H1 (cell line): ENCODE data around the gene PPP2R2C. TPM values are rescaled to one million over a fixed set of nuclear protein-coding genes. Genes with fewer than 3 reads are reported as not detected.

Experiments
- CTCF ChIA-PET: fragments of 300-600 bp; sonication (Branson Sonifier 250); formaldehyde crosslinking; loops from one replicate; lab custom pipeline; 2021; ENCODE audit not compliant: partially characterized antibody; lab: Charles Lee
- POLR2A ChIA-PET: fragments of 300-600 bp; sonication (Branson Sonifier 250); formaldehyde crosslinking; loops from one replicate; lab custom pipeline; 2021; ENCODE audit warnings: inconsistent platforms; ENCODE audit not compliant: partially characterized antibody; lab: Charles Lee
- DNase-seq, 2 experiments: peaks; one replicate each; pipeline versions ENCODE4 v3.0.0 to v3.0.0-alpha.2; 2010 to 2022; ENCODE audit warnings: low spot score in 2 of 2, low read depth in 1 of 2, mixed read lengths in 1 of 2
- FAIRE-seq: peaks from 2 replicates; lab custom pipeline; 2011; peaks lifted over from hg19 to GRCh38; lab: Jason Lieb, UNC
- H2AFZ ChIP-seq: 2 replicates; pipeline ENCODE4 v1.8.1; 2012; ENCODE audit warnings: low read length, inconsistent platforms
- H2AK5ac ChIP-seq: 2 replicates; pipeline ENCODE4 v1.6.1; 2013; ENCODE audit warnings: low read depth, low read length
- H2BK120ac ChIP-seq: replicated peaks from 2 replicates; pipeline ENCODE3; 2013; ENCODE audit warnings: low read depth, low read length, inconsistent platforms
- H2BK12ac ChIP-seq: 2 replicates; pipeline ENCODE4 v1.6.1; 2013; ENCODE audit warnings: low read depth, low read length
- H2BK15ac ChIP-seq: 2 replicates; pipeline ENCODE4 v1.6.1; 2013; ENCODE audit warnings: low read length
- H2BK20ac ChIP-seq: 2 replicates; pipeline ENCODE4 v1.6.1; 2013; ENCODE audit warnings: low read length
- H2BK5ac ChIP-seq: 2 replicates; pipeline ENCODE4 v1.6.1; 2013; ENCODE audit warnings: low read depth, low read length
- H3K14ac ChIP-seq: 2 replicates; pipeline ENCODE4 v1.6.1; 2013; ENCODE audit warnings: inconsistent platforms; ENCODE audit not compliant: insufficient read length
- H3K18ac ChIP-seq: 2 replicates; pipeline ENCODE4 v1.6.1; 2013; ENCODE audit warnings: low read length; ENCODE audit errors: extremely low read depth
- H3K23ac ChIP-seq: 2 replicates; pipeline ENCODE4 v1.6.1; 2013; ENCODE audit warnings: inconsistent platforms; ENCODE audit not compliant: insufficient read length
- H3K23me2 ChIP-seq: 2 replicates; pipeline ENCODE4 v1.6.1; 2013; ENCODE audit warnings: low read depth, low read length
- H3K27ac ChIP-seq: 2 replicates; pipeline ENCODE4 v1.6.1; 2011; ENCODE audit warnings: low read depth, low read length, inconsistent platforms
- H3K27me3 ChIP-seq, 4 experiments: replicated peaks in 1 of 4; 1 replicate in 1 of 4; 2 replicates in 3 of 4; pipeline versions ENCODE4 v1.6.1 to v1.8.1; 2011 to 2013; ENCODE audit warnings: low read length in 3 of 4, mild to moderate bottlenecking in 3 of 4, inconsistent platforms in 2 of 4, mixed read lengths in 2 of 4, moderate library complexity in 1 of 4; ENCODE audit not compliant: control insufficient read depth in 3 of 4, insufficient read depth in 3 of 4; ENCODE audit errors: extremely low read depth in 1 of 4
- H3K36me3 ChIP-seq, 4 experiments: 2 replicates each; pipeline versions ENCODE4 v1.6.1 to v1.8.1; 2011 to 2013; ENCODE audit warnings: mild to moderate bottlenecking in 4 of 4, low read length in 3 of 4, moderate library complexity in 2 of 4, control low read depth in 1 of 4, inconsistent platforms in 1 of 4; ENCODE audit not compliant: insufficient read depth in 4 of 4, control insufficient read depth in 2 of 4
- H3K4ac ChIP-seq: replicated peaks from 2 replicates; pipeline ENCODE3; 2013; ENCODE audit warnings: low read length, low read depth, mixed read lengths, inconsistent platforms; ENCODE audit not compliant: insufficient read length
- H3K4me1 ChIP-seq, 4 experiments: replicated peaks in 1 of 4; 1 replicate in 1 of 4; 2 replicates in 3 of 4; pipeline versions ENCODE4 v1.6.1 to v1.8.1; 2011 to 2013; ENCODE audit warnings: low read length in 3 of 4, inconsistent platforms in 2 of 4, mixed read lengths in 1 of 4; ENCODE audit not compliant: insufficient read depth in 4 of 4, control insufficient read depth in 3 of 4
- H3K4me2 ChIP-seq, 2 experiments: 2 replicates each; pipeline versions ENCODE4 v1.6.1 to v1.8.1; 2011 to 2013; ENCODE audit warnings: low read depth in 2 of 2, low read length in 2 of 2, control low read depth in 1 of 2, inconsistent platforms in 1 of 2, mild to moderate bottlenecking in 1 of 2; ENCODE audit not compliant: insufficient read depth in 1 of 2
- H3K4me3 ChIP-seq, 4 experiments: fragments of 200-600, 300-600 bp in 1 of 4; sonication (generic), shearing (Covaris generic), sonication (Bioruptor Twin) in 1 of 4; 2 replicates each; pipeline versions ENCODE4 v1.5.1 to v1.8.1; 2011 to 2016; ENCODE audit warnings: low read length in 4 of 4, low read depth in 3 of 4, control low read depth in 2 of 4, inconsistent platforms in 2 of 4, mild to moderate bottlenecking in 2 of 4, mixed read lengths in 1 of 4, moderate library complexity in 1 of 4; ENCODE audit not compliant: insufficient read depth in 2 of 4; ENCODE audit errors: extremely low read depth in 1 of 4
- H3K56ac ChIP-seq: replicated peaks from 2 replicates; pipeline ENCODE3; 2013; ENCODE audit warnings: low read depth, mild to moderate bottlenecking, mixed read lengths, low read length, inconsistent platforms; ENCODE audit not compliant: insufficient read length
- H3K79me1 ChIP-seq: 2 replicates; pipeline ENCODE4 v1.6.1; 2013; ENCODE audit warnings: low read depth, low read length, control low read depth
- H3K79me2 ChIP-seq, 2 experiments: 2 replicates each; pipeline versions ENCODE4 v1.6.1 to v1.8.1; 2012 to 2013; ENCODE audit warnings: low read length in 2 of 2, mild to moderate bottlenecking in 2 of 2, inconsistent platforms in 1 of 2; ENCODE audit not compliant: insufficient read depth in 2 of 2, control insufficient read depth in 1 of 2
- H3K9ac ChIP-seq, 4 experiments: replicated peaks in 1 of 4; 1 replicate in 1 of 4; 2 replicates in 3 of 4; pipeline versions ENCODE4 v1.6.1 to v1.8.1; 2011 to 2013; ENCODE audit warnings: low read depth in 3 of 4, low read length in 3 of 4, control low read depth in 2 of 4, mild to moderate bottlenecking in 2 of 4, moderate library complexity in 2 of 4, inconsistent platforms in 1 of 4; ENCODE audit errors: extremely low read depth in 1 of 4
- H3K9me3 ChIP-seq, 2 experiments: 2 replicates each; pipeline versions ENCODE4 v1.6.1 to v1.8.1; 2012 to 2013; ENCODE audit warnings: mild to moderate bottlenecking in 2 of 2, moderate library complexity in 2 of 2, control low read depth in 1 of 2, inconsistent platforms in 1 of 2, low read depth in 1 of 2, low read length in 1 of 2, mixed read lengths in 1 of 2; ENCODE audit not compliant: insufficient read depth in 2 of 2
- H4K20me1 ChIP-seq, 2 experiments: replicated peaks in 1 of 2; 2 replicates each; pipeline versions ENCODE3 to v1.8.1; 2011 to 2013; ENCODE audit warnings: inconsistent platforms in 2 of 2, low read length in 2 of 2, mild to moderate bottlenecking in 1 of 2; ENCODE audit not compliant: insufficient read depth in 2 of 2, control insufficient read depth in 1 of 2
- H4K5ac ChIP-seq: 2 replicates; pipeline ENCODE4 v1.6.1; 2013; ENCODE audit warnings: low read length, low read depth, mixed read lengths, inconsistent platforms; ENCODE audit not compliant: insufficient read length
- H4K8ac ChIP-seq: 2 replicates; pipeline ENCODE4 v1.8.0; 2013; ENCODE audit warnings: mild to moderate bottlenecking, moderate library complexity, low read length, inconsistent platforms; ENCODE audit not compliant: insufficient read depth; ENCODE audit errors: extremely low read depth
- H4K91ac ChIP-seq: replicated peaks from 2 replicates; pipeline ENCODE3; 2013; ENCODE audit warnings: low read length, mixed read lengths, inconsistent platforms; ENCODE audit not compliant: insufficient read length
- KDM1A ChIP-seq: fragments of 200-600, 300-600 bp; sonication (generic); IDR thresholded peaks from 2 replicates; pipeline ENCODE4 v1.7.1; 2016; ENCODE audit warnings: mild to moderate bottlenecking, low read length, borderline replicate concordance
- RBBP5 ChIP-seq: IDR thresholded peaks from 2 replicates; pipeline ENCODE4 v1.7.1; 2012; ENCODE audit warnings: low read depth, mild to moderate bottlenecking, inconsistent platforms, low read length, moderate library complexity, borderline replicate concordance
- SP1 ChIP-seq: IDR thresholded peaks from 2 replicates; pipeline ENCODE4 v1.6.1; 2011; ENCODE audit warnings: low read depth, low read length
- WGBS, 2 experiments: shearing (Covaris generic) in 1 of 2; methylation state at CpG; one replicate each; pipeline versions ENCODE4 v1.1.6 to v1.1.7; 2013 to 2015; ENCODE audit warnings: low lambda C conversion rate in 2 of 2, mixed read lengths in 2 of 2, inconsistent platforms in 1 of 2, low coverage in 1 of 2, missing lambda C conversion rate in 1 of 2; ENCODE audit not compliant: insufficient replicate concordance in 2 of 2, insufficient coverage in 1 of 2, insufficient read length in 1 of 2; ENCODE audit errors: extremely low coverage in 1 of 2, missing lambda C conversion rate in 1 of 2; 5-methylcytosine and 5-hydroxymethylcytosine counted together
- polyA plus RNA-seq, 7 experiments: library from polyadenylated mRNA; depleted of rRNA in 3 of 7; stranded (reverse) in 5 of 7; unstranded in 2 of 7; fragments of >200 nt in 5 of 7; fragments of 200-250 nt in 2 of 7; gene quantifications; 1 replicate in 5 of 7; 2 replicates in 1 of 7; 4 replicates in 1 of 7; pipeline versions ENCODE4 v1.2.1 to v1.2.3, GENCODE V29; 2011 to 2013; ENCODE audit warnings: missing spikeins in 2 of 7, mixed read lengths in 2 of 7
- total RNA-seq: library from RNA; stranded (reverse); fragmentation: NEBNext Ultra II Directional; extraction: Animal tissue kit (Norgen Biotek cat#: 25700); gene quantifications from 2 replicates; pipeline ENCODE4 v1.2.1, GENCODE V29; 2021
- TF ChIP-seq, protein P1 (sequence below): IDR thresholded peaks from 2 replicates; pipeline ENCODE4 v1.6.1; 2012; ENCODE audit warnings: inconsistent platforms

Gene PPP2R2C
- total and polyA plus RNA-seq, 2 of the 8 experiments (the other 6 are each of a cell fraction or from before 2014, with no cell fraction given): 6.4 TPM

DNA sequence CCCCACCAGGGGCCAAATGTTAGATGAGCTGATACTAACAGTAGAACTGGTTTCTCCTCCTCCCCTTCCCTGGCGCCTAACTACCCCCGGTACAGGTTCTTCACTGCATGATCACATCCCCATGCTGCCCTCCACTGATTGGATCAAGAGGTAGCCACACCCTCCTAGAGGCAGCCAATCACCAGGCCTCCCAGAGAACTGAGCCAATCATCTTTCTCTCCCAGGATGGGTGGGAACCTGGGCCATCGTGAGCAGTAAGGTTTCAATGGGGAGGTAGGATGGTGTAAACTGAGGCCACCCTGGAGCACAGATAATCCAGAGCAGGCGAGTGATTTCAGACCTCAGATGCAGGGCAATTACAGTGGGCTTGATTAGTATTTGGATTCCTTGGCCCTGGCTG is 64.2 kb downstream of the PPP2R2C start:
- POLR2A ChIA-PET: no interaction called here
- H4K91ac ChIP-seq: no peak overlapping the region
- H2BK15ac ChIP-seq: no peak overlapping the region
- no peak overlapping the region for H3K4me3 ChIP-seq
- no peak overlapping the region for H3K4ac ChIP-seq
- H3K23ac ChIP-seq: no peak overlapping the region
- H3K9me3 ChIP-seq: no peaks in the 10 kb centered on the region
- H3K36me3 ChIP-seq: no peaks in the 10 kb centered on the region
- 57% methylated on average over 4 of the region's 4 CpGs; no CpG with 5 or more reads in 1 of the 2 experiments for WGBS, 2 experiments
- CTCF ChIA-PET: interaction anchor here (0.8 to 7.4 kb wide), 5 partner anchors 10 to 79 kb away, joined by 3 to 32 read pairs (median 4); no protein-coding TSS in a partner anchor
- no peak overlapping the region for H2BK20ac ChIP-seq
- DNase-seq (no peak), FAIRE-seq (peak; percentile 36)
- H4K20me1 ChIP-seq: peaks cover 0 to 2% of the 10 kb centered on the region in 2 experiments
- no peak overlapping the region for H3K4me2 ChIP-seq
- H3K79me2 ChIP-seq: no peaks in the 10 kb centered on the region
- no peak overlapping the region for H3K14ac ChIP-seq
- H3K27ac ChIP-seq: no peak overlapping the region
- no peaks in the 10 kb centered on the region; the same call in 1 of the 2 replicates for H3K23me2 ChIP-seq
- no peaks in the 10 kb centered on the region; a peak in 1 of 7 replicates for H3K27me3 ChIP-seq
- H2BK5ac ChIP-seq: no peak overlapping the region
- no peak overlapping the region for H3K18ac ChIP-seq
- TF ChIP-seq, protein P1, sequence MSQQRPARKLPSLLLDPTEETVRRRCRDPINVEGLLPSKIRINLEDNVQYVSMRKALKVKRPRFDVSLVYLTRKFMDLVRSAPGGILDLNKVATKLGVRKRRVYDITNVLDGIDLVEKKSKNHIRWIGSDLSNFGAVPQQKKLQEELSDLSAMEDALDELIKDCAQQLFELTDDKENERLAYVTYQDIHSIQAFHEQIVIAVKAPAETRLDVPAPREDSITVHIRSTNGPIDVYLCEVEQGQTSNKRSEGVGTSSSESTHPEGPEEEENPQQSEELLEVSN: peak; percentile 53
- peak; percentile 44; the same call in 1 of the 2 replicates for TF ChIP-seq KDM1A
- peak; percentile 70 for TF ChIP-seq SP1
- TF ChIP-seq RBBP5: no peak
- H3K79me1 ChIP-seq: no peaks in the 10 kb centered on the region
- H2AK5ac ChIP-seq: no peak overlapping the region
- H3K56ac ChIP-seq: no peak overlapping the region
- no peak overlapping the region for H4K5ac ChIP-seq
- H3K4me1 ChIP-seq: peaks cover 0 to 7% (median 3%) of the 10 kb centered on the region in 4 experiments; a peak in 4 of 7 replicates
- no peak overlapping the region for H2AFZ ChIP-seq
- no peak overlapping the region for H4K8ac ChIP-seq
- no peak overlapping the region for H2BK120ac ChIP-seq
- no peak overlapping the region for H2BK12ac ChIP-seq
- H3K9ac ChIP-seq: no peak overlapping the region
